Measurements from ENCODE around the gene AGPAT4. TPM values are rescaled to one million over a fixed set of nuclear protein-coding genes. Genes with fewer than 3 reads are reported as not detected.
"Not testable (repeated sequence)": the region's sequence is repeated elsewhere in the genome, so short reads cannot be mapped to it uniquely, and the experiment has no call there.

AGPAT4 gene
- total RNA-seq, 2 donors from 2014 or later, result 12.3 to 13.2 TPM

DNA sequence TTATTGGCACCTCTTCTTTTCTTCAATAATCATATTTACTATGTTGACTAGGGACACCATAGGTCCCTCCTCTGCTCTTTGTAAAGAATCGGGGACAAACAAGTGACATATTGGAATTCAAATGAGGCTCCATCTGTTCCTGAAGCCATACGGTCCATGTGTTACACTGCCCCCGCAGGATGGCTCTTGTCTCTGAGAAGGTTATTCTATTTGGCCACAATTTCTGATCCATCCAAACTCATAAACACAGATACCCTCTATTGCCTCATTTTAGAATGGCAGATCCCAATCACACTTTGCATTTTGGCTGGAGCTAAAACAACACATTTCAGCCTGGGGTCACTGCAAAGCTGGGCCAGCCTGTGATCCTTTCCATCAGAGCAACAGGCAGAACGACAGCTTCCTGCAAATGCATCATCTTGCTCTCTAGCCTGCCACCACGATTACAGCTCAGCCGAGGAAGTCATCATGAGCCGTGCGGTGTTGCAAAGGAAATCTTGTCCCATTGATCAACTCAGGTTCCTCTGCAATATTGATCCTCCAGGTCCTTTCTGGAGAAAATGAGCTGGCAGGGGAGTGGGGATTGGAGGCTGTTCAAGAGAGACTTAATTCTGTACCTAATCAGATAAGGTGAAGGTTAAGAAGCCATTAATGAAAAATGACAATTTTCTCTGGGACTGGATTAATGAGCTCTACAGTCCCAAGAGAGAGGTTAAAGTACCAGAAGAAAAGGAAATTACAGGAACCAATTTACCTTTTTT is 73.1 kb downstream of the AGPAT4 start:
- ATAC-seq (replicated peaks), result no peak
- Mint-ChIP-seq H3K27me3 (no peaks in the 10 kb centered on the region), H3K4me3 (no peak overlapping the region), H3K4me1 (peaks cover 6% of the 10 kb centered on the region), H3K36me3 (ENCODE audit: low read depth) (no peaks in the 10 kb centered on the region), H3K9me3 (no peaks in the 10 kb centered on the region), H3K27ac (no peak overlapping the region)

DNA sequence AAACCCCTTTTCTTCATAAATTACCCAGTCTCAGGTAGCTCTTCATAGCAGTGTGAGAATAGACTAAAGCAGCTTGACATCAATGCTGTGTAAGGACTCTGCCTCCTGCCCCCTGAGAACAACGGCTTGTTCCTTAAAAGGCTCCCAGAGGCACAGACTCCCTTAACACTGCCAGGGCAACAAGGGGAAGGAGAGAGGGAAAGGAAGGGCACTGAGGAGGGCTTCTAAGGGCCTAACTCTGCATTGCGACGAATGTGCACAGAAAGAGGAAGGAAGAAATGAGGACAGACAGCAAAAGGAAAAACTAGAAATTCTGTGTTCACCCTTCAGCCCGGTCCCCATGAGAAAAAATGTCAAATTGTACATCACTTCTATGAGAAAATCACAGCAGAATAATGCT is 74.0 kb downstream of the AGPAT4 start:
- H3K4me1 Mint-ChIP-seq, result no peaks in the 10 kb centered on the region
- ATAC-seq (replicated peaks), result no peak
- no peaks in the 10 kb centered on the region for H3K36me3 Mint-ChIP-seq (ENCODE audit: low read depth)
- no peaks in the 10 kb centered on the region for H3K9me3 Mint-ChIP-seq
- no peaks in the 10 kb centered on the region for H3K27me3 Mint-ChIP-seq
- H3K4me3 Mint-ChIP-seq, result no peak overlapping the region
- H3K27ac Mint-ChIP-seq, result no peak overlapping the region

DNA sequence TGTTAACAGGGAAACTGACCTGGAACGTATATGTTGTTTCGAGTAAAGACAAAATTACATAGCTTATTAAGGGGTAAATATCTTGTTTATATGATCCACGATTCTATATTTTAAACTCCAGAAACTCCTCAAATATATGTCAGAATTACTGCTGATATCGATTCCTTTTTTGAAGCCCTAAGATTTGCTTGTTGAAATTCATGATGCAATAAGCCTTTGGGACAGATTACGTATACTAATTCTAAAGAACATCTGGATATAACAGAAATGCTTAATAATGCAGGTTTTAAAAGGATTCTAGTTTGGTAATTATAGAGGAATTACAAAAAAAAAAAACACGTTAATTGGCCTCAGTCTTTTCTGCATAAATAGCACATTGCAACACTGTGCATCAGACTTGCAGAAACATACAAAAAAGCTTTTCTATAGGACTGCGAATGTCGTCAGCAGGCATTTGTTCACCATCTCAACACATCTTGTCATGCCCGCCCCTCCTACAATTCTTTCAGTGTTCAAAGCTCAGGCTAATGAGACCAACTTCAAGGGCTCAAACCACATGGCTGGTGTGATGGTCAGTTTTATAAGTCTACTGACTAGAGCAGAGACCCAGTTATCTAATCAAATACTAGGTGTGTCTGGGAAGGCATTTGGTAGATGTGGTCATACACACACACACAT is 74.9 kb downstream of the AGPAT4 start:
- no peak overlapping the region for H3K4me3 Mint-ChIP-seq
- no peak overlapping the region for H3K27ac Mint-ChIP-seq
- H3K4me1 Mint-ChIP-seq, result no peaks in the 10 kb centered on the region
- H3K36me3 Mint-ChIP-seq (ENCODE audit: low read depth), result no peaks in the 10 kb centered on the region
- ATAC-seq (replicated peaks), result no peak
- no peaks in the 10 kb centered on the region for H3K9me3 Mint-ChIP-seq
- no peaks in the 10 kb centered on the region for H3K27me3 Mint-ChIP-seq

DNA sequence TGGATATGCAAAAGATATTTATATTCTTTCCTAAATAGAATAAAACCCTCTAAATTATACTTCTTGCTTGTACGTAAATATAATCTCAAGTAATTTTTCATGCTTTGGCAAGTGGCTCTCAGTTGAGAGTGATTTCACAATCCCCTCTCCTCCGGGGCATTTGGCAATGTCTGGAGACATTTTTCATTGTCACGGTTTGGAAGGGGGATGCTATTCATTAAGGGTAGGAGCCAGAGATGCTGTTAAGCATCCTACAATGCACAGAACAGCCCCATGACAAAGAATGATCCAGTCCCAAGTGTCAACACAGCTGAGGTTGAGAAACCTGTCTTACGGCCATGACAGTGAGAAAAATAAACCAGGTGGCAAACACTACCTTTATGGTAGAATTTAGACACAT is 75.7 kb downstream of the AGPAT4 start:
- Mint-ChIP-seq H3K27me3 (no peaks in the 10 kb centered on the region), H3K36me3 (ENCODE audit: low read depth) (no peaks in the 10 kb centered on the region), H3K9me3 (no peaks in the 10 kb centered on the region), H3K4me1 (no peaks in the 10 kb centered on the region), H3K4me3 (no peak overlapping the region), H3K27ac (no peak overlapping the region)
- ATAC-seq (replicated peaks), result no peak

DNA sequence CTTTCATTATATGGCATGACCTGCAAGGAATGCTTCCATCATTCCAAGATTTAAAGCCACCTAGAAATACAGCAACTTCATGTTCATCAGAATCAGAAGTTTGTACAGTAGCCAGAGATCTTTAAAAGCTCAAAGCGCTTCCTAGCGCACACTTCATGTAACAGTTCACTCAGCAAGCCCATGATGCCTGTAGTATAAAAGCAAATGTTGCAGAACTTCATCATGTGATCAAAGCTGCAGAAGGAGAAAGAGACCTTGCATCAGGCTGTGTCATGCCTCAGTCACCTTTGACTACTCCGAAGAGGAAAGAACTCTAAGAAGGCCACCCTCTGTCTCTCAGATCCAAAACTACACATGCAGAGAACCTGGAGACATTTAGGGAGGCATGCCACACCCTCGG is 78.5 kb downstream of the AGPAT4 start:
- Mint-ChIP-seq H3K27me3 (no peaks in the 10 kb centered on the region), H3K4me3 (no peak overlapping the region), H3K36me3 (ENCODE audit: low read depth) (no peaks in the 10 kb centered on the region), H3K4me1 (peaks cover 5% of the 10 kb centered on the region), H3K27ac (no peak overlapping the region), H3K9me3 (peaks cover 4% of the 10 kb centered on the region)
- no peak for ATAC-seq (replicated peaks)

DNA sequence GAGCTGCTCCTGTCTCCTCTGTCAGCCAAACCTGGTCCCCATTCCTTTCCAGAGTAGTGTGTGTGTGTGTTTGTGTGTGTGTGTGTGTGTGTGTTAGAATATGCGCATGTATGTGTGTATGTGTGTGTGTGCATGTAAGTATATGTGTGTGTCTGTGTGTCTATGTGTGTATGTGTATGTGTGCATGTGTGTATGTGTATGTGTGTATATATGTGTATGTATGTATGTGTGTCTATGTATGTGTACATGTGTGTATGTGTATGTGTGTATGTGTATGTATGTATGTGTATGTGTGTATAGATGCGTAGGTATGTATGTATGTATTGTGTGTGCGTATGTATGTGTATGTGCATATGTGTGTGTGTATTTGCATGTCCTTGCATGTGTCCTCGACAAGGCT is 79.5 kb downstream of the AGPAT4 start:
- Mint-ChIP-seq H3K27ac (no peak overlapping the region), H3K4me1 (peaks cover 5% of the 10 kb centered on the region), H3K36me3 (ENCODE audit: low read depth) (no peaks in the 10 kb centered on the region), H3K4me3 (no peak overlapping the region), H3K9me3 (peaks cover 4% of the 10 kb centered on the region), H3K27me3 (no peaks in the 10 kb centered on the region)
- ATAC-seq (replicated peaks), result no peak

DNA sequence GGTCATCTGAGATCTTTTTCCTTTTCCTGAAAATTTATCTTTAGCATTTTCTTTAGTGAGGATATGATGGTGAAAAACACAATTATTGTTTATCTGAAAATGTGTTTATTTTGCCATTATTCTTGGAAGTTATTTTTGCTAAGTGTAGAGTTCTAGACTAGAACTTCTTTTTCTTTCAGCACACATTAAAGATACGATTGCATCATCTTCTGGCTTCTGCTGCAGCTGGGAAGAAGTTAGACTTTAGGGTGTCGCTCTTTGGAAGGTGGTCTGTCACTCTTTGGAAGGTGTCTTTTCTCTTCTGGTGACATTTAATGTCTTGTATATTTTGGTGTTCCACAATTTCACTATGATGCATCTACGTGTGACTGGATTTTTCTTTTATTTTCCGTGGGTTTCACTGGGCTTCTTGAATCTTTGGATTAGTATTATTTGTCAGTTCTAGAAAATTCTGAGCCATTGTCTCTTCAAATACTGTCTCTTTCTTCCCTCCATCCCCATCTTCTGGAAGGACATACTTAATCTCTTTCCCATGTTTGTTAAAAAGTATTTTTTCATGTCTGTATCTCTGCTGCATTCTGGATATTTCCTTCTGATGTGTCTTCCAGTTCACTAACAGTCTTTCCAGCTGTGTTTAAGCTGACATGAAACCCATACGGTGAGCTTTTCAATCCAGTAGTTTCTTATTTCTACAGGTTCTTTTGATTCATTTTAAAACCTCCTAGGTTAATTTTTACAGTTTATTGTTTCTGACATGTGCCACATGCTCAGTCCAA is 81.0 kb downstream of the AGPAT4 start:
- Mint-ChIP-seq H3K36me3 (ENCODE audit: low read depth) (no peaks in the 10 kb centered on the region), H3K4me3 (no peak overlapping the region), H3K27me3 (no peaks in the 10 kb centered on the region), H3K9me3 (peaks cover 4% of the 10 kb centered on the region), H3K4me1 (peaks cover 5% of the 10 kb centered on the region), H3K27ac (no peak overlapping the region)
- no peak for ATAC-seq (replicated peaks)

DNA sequence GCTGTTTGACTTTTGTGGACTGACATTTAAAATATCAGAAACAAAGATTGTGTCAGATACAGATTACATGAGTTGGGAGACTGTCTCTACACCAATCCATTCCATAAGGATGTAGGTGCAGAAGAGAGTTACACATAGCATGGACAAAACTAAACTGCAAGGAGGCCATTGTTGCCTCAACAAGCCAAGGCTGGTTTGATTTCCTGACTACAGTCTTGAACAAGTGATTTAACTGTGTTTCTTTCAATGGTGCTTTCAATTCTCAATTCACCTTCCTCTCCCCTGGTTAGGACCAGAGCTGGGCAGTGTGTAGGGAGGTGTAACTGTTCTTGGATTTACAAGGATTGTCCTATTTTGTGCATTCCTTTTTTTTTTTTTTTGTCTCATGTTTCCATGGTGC is 82.2 kb downstream of the AGPAT4 start:
- Mint-ChIP-seq H3K4me1 (peaks cover 10% of the 10 kb centered on the region), H3K36me3 (ENCODE audit: low read depth) (peaks cover 6% of the 10 kb centered on the region), H3K27me3 (no peaks in the 10 kb centered on the region), H3K4me3 (no peak overlapping the region), H3K27ac (no peak overlapping the region), H3K9me3 (peaks cover 4% of the 10 kb centered on the region)
- no peak for ATAC-seq (replicated peaks)

DNA sequence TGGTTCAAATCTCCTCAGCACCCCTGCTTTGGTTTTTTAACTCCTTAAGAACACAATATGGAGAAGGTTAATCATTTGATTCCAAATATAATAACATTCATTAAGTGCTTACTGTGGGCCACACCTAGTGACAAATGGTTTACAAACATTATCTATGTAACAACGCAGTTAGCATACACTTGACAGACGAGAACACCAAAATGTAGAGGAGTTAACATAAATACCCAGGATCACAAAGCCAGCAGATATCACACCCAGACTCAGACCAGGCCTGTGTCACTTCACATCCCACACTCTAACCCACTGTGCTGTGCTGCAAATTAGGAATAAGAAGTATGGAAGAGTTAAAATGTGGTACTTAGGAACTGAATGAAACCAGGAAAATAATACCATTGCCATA is 82.9 kb downstream of the AGPAT4 start:
- H3K4me3 Mint-ChIP-seq, result no peak overlapping the region
- no peaks in the 10 kb centered on the region for H3K27me3 Mint-ChIP-seq
- peaks cover 13% of the 10 kb centered on the region for H3K36me3 Mint-ChIP-seq (ENCODE audit: low read depth)
- ATAC-seq (replicated peaks), result no peak
- peaks cover 10% of the 10 kb centered on the region for H3K4me1 Mint-ChIP-seq
- peaks cover 4% of the 10 kb centered on the region for H3K9me3 Mint-ChIP-seq
- H3K27ac Mint-ChIP-seq, result no peak overlapping the region

DNA sequence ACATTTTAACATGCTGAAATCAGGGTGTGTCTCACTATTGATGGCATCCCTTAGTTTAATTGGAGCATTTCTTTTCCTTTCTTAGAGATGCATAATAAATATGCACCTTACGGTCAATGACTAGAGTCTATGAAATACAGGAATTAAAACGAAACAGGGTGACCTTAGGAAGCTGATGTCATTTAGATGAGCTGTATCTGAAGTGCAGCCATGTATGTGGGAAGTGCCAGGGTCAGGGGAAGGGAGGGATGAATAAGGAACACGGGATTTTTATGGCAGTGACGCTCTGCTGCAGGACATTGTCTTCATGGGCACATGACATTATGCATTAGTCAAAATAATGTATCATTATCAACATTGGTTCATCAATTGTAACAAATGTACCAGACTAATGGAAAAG is 84.0 kb downstream of the AGPAT4 start:
- Mint-ChIP-seq H3K36me3 (ENCODE audit: low read depth) (peaks cover 19% of the 10 kb centered on the region), H3K27me3 (no peaks in the 10 kb centered on the region), H3K4me1 (peaks cover 10% of the 10 kb centered on the region), H3K27ac (no peak overlapping the region), H3K4me3 (no peak overlapping the region), H3K9me3 (peaks cover 4% of the 10 kb centered on the region)
- ATAC-seq (replicated peaks), result no peak

DNA sequence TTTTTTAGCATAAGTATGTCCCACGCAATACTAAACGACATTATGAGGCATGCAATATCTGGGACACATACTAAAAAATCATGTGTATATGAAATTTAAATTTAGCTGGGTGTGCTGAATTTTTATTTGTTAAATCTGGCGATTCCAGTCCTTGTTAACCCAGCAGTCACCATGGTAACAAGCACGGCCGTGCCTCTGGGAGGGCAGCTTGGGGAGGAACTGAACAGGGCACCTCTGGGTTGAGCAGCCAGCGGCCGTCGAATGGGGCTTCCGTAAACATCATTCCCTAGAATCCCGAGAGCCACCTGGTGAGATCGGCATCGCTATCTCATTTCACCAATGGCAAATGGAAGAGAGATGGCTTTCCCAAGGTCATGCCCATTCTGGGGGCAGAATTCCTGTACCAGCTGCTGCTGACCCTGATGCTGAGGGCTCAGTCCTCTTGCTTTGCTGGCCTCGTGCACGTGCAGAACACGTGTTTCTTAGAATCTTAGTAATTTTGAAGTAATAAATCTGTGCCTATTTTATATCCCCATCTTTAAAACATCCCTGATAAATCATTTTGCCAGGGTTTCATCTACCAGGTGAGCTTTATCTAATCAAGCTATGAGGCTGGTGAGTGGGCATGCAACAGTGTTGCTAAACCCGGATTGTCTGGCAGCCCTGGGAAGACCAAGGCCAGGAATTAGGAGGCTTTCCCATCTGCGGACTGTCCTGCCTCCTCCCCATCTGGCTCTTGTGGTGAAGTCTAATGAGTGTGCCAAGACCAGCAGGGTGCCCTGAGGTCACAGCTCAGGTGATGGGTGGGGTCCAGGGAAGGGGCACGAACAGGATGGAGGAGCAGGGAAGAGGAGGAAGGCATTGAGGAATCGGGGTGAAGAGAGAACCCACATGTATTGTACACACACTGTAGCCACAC is 85.1 kb downstream of the AGPAT4 start:
- Mint-ChIP-seq H3K36me3 (ENCODE audit: low read depth) (peaks cover 19% of the 10 kb centered on the region), H3K4me3 (no peak overlapping the region), H3K9me3 (peaks cover 4% of the 10 kb centered on the region), H3K27ac (no peak overlapping the region), H3K27me3 (no peaks in the 10 kb centered on the region), H3K4me1 (peaks cover 10% of the 10 kb centered on the region)
- no peak for ATAC-seq (replicated peaks)

DNA sequence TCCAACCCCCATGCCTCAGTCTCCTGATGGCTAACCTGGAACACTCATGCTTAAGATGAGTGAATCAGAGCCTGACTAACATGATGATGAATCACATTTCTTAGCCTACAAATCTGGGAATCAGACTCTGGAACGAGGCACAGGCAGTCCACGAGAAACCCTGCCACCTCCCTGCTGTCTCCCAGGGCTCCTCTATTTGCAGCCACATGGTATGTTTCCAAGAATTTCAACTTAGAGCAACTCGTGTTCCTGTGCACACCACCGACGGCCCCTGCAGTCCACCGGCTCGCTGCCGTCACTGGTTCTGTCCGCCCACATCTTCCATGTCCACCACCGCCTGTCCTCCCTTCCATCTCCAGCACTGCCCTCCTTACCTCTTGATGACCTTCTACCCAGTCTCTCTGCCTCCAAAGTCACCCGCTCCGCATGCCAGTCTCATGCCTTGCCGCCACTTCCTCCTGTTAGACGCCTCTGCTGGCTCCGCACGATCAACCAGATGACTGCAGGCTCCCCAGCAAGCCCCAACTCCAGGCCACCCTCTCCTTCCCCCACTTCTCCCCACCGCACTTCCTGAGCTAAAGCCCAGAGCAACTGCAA is 87.6 kb downstream of the AGPAT4 start:
- Mint-ChIP-seq H3K4me1 (peaks cover 5% of the 10 kb centered on the region), H3K9me3 (no peaks in the 10 kb centered on the region), H3K27ac (no peak overlapping the region), H3K4me3 (no peak overlapping the region), H3K36me3 (ENCODE audit: low read depth) (peaks cover 19% of the 10 kb centered on the region), H3K27me3 (no peaks in the 10 kb centered on the region)
- no peak for ATAC-seq (replicated peaks)

DNA sequence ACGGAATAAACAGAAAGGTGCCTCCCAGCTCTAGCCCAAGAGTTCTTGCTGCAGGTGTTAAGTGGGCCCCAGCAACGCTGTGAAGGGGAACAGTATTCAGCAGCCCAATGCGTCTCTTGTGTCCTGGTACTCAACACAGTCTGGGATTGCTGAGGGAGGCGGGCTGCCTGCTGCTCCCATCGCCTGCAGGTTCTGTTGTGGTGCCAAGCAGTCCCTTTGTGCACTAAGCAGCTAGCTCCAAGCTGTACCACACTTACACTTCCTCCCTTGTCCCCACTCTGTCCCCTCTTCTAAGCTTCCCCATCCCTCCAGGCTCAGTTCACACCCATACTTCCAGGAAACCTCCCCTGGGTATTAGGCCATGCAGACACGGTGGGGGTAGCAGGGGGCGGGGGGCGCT is 92.7 kb downstream of the AGPAT4 start:
- peaks cover 7% of the 10 kb centered on the region for H3K9me3 Mint-ChIP-seq
- ATAC-seq (replicated peaks), result no peak
- H3K36me3 Mint-ChIP-seq (ENCODE audit: low read depth), result peaks cover 7% of the 10 kb centered on the region
- H3K4me1 Mint-ChIP-seq, result no peaks in the 10 kb centered on the region
- no peaks in the 10 kb centered on the region for H3K27me3 Mint-ChIP-seq
- H3K27ac Mint-ChIP-seq, result no peak overlapping the region
- no peak overlapping the region for H3K4me3 Mint-ChIP-seq

DNA sequence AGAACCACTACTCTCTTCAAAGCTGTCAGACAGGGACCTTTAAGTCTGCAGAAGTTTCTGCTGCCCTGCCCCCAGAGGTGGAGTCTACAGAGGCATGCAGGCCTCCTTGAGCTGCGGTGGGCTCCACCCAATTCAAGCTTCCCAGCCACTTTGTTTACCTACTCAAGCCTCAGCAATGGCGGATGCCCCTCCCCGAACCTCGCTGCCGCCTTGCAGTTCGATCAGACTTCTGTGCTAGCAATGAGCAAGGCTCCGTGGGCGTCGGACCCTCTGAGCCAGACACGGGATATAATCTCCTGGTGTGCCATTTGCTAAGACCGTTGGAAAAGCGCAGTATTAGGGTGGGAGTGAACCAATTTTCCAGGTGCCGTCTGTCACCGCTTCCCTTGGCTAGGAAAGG is 95.7 kb downstream of the AGPAT4 start:
- not testable (repeated sequence) for H3K36me3 Mint-ChIP-seq (ENCODE audit: low read depth)

More for the DNA sequence above, 95.7 kb downstream of the AGPAT4 start:
- H3K4me3 Mint-ChIP-seq; H3K4me1 Mint-ChIP-seq; H3K27ac Mint-ChIP-seq; ATAC-seq (replicated peaks); H3K27me3 Mint-ChIP-seq: not testable (repeated sequence)
- peaks cover 13% of the 10 kb centered on the region for H3K9me3 Mint-ChIP-seq

All from activated T-helper 17 cell treated with anti-CD3 and anti-CD28 coated beads, Interleukin-2, amount 50 U/mL, for 72 hours (primary cell).